Erythroblast (primary cell): ENCODE measurements around the gene KRTAP5-10.

ENCODE experiments used
- GATA1 ChIP-seq: IDR thresholded peaks from 2 replicates; pipeline ENCODE4 v1.6.1; 2011; ENCODE audit warnings: low read depth, mild to moderate bottlenecking, control low read depth, low read length, moderate library complexity
- POLR2A ChIP-seq: IDR thresholded peaks from 2 replicates; pipeline ENCODE4 v1.6.1; 2011; ENCODE audit warnings: mild to moderate bottlenecking, low read length

DNA sequence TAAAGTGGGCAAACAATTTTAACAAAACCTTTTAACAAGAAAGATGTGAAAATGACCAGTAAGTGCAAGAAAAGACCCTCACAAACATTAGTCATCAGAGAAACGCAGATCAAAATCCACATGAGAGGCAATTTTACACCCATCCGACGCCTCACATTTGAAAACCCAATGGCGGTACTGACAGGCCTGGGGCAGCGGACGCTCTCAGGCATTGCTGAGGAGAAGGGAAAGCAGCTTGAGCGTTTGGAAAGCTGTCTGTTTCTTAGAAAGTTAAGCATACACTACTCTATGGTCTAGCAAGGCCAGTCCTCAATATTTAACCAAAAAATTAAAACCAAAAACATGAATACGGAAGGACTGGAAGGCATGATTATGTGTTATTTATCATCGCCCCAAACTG is 29.5 kb upstream of the KRTAP5-10 start:
- TF ChIP-seq POLR2A: no peak
- no peak for TF ChIP-seq GATA1
